Panc1 (cell line): Measurements from ENCODE around the gene DDX27. TPM values are rescaled to one million over a fixed set of nuclear protein-coding genes. Genes with fewer than 3 reads are reported as not detected.
"Not testable (repeated sequence)": the region's sequence is repeated elsewhere in the genome, so short reads cannot be mapped to it uniquely, and the experiment has no call there.

Source experiments
- ATAC-seq: fragments of 200-7000 bp; cut with Tn5 transposase; 2 replicates; pipeline ENCODE4 v1.9.1; 2020; ENCODE audit warnings: mild to moderate bottlenecking, moderate library complexity
- BruUV-seq: library from RNA; stranded (reverse); fragments of 400-500 nt; replicated peaks from 2 replicates; lab custom pipeline; 2021; lab: Mats Ljungman, UMichigan
- CTCF ChIA-PET: fragments of 300-600 bp; sonication (Branson Sonifier 250); formaldehyde crosslinking; loops from one replicate; lab custom pipeline; 2022; ENCODE audit warnings: antibody characterized with exemption; lab: Charles Lee
- POLR2A ChIA-PET: fragments of 300-600 bp; sonication (Branson Sonifier 250); formaldehyde crosslinking; loops from one replicate; lab custom pipeline; 2022; ENCODE audit warnings: antibody characterized with exemption; lab: Charles Lee
- DNase-seq: peaks from one replicate; pipeline ENCODE4 v3.0.0-alpha.2; 2010; ENCODE audit warnings: low read depth, low spot score
- H3K27ac ChIP-seq: 2 replicates; pipeline ENCODE4 v1.5.1; 2011; ENCODE audit warnings: mild to moderate bottlenecking, low read length, inconsistent platforms
- H3K27me3 ChIP-seq: fragments of 200-500 bp; sonication (Bioruptor generic); 2 replicates; pipeline ENCODE4 v1.6.0; 2014; ENCODE audit warnings: low read length, inconsistent platforms; ENCODE audit not compliant: control insufficient read depth, insufficient read depth
- H3K36me3 ChIP-seq: fragments of 200-500 bp; sonication (Bioruptor generic); 2 replicates; pipeline ENCODE4 v1.5.1; 2014; ENCODE audit warnings: inconsistent platforms, mild to moderate bottlenecking, low read length, moderate library complexity; ENCODE audit not compliant: control insufficient read depth, insufficient read depth
- H3K4me1 ChIP-seq: 2 replicates; pipeline ENCODE4 v1.5.1; 2011; ENCODE audit warnings: inconsistent platforms, mild to moderate bottlenecking, low read length, moderate library complexity; ENCODE audit not compliant: control insufficient read depth, insufficient read depth
- H3K4me3 ChIP-seq, 2 experiments: 2 replicates each; pipeline ENCODE4 v1.5.1; 2011 to 2012; ENCODE audit warnings: low read depth in 2 of 2, low read length in 2 of 2, mild to moderate bottlenecking in 2 of 2, inconsistent platforms in 1 of 2, moderate library complexity in 1 of 2
- H3K9me3 ChIP-seq: fragments of 200-500 bp; sonication (Bioruptor generic); 2 replicates; pipeline ENCODE4 v1.5.1; 2014; ENCODE audit warnings: low read depth, mild to moderate bottlenecking, inconsistent platforms, low read length, moderate library complexity; ENCODE audit not compliant: control insufficient read depth, insufficient read depth
- CTCF ChIP-seq: fragments of 450-650 bp; IDR thresholded peaks from 2 replicates; pipeline ENCODE4 v1.5.1; 2017; ENCODE audit warnings: mild to moderate bottlenecking
- POLR2AphosphoS5 ChIP-seq: IDR thresholded peaks from 2 replicates; pipeline ENCODE4 v1.6.1; 2012; ENCODE audit warnings: mild to moderate bottlenecking, low read depth, low read length, moderate library complexity
- REST ChIP-seq, 2 experiments: IDR thresholded peaks; 2 replicates each; pipeline ENCODE4 v1.6.1; 2011 to 2012; ENCODE audit warnings: low read depth in 2 of 2, control low read depth in 1 of 2, low read length in 1 of 2, mild to moderate bottlenecking in 1 of 2, moderate library complexity in 1 of 2; ENCODE audit not compliant: insufficient read depth in 1 of 2
- SIN3A ChIP-seq: IDR thresholded peaks from 2 replicates; pipeline ENCODE4 v1.6.1; 2012; ENCODE audit warnings: low read depth, mild to moderate bottlenecking, low read length, moderate library complexity, borderline replicate concordance; ENCODE audit not compliant: insufficient read depth
- TCF7L2 ChIP-seq: IDR thresholded peaks from 2 replicates; pipeline ENCODE4 v1.6.1; 2011; ENCODE audit warnings: mild to moderate bottlenecking, low read depth, low read length, inconsistent platforms
- in situ Hi-C: cut with HindIII; loops from 2 replicates; pipeline ENCODE4 v1.10.0; 2016; ENCODE audit warnings: low sequenced_read_pairs, low pct_unique_long_range_greater_than_20kb
- intact Hi-C: fragments of 100-400 bp; cut with micrococcal nuclease; formaldehyde crosslinking; loops from one replicate; pipeline ENCODE4 v1.10.0; 2022; ENCODE audit not compliant: unreplicated experiment
- total RNA-seq: library from RNA; stranded (reverse); gene quantifications from one replicate; pipeline ENCODE4 v1.2.1, GENCODE V29; 2021; ENCODE audit not compliant: unreplicated experiment

The DDX27 gene
- total RNA-seq, 1 experiment from 2014 or later: 63.4 TPM

- POLR2A ChIA-PET: interaction anchor here (0.5 to 0.6 kb wide), 2 partner anchors 38 to 173 kb away, joined by 3 to 4 read pairs; no protein-coding TSS in a partner anchor
Measured at GRCh38 chr20:49216991-49217578, 2.1 kb upstream of the DDX27 start.

GRCh38 chr20:49218739-49219090 lies 501 bp upstream of the DDX27 start:
- peak; percentile 28 for ATAC-seq
- Histone ChIP-seq H3K4me3 (peak overlapping the region; percentile 96 to 99), H3K27ac (peak overlapping the region; percentile 99)
- DNase-seq, in situ Hi-C loops, H3K9me3 ChIP-seq, H3K36me3 ChIP-seq, H3K27me3 ChIP-seq, H3K4me1 ChIP-seq: not testable (repeated sequence)
- ChIA-PET CTCF (interaction anchor here (0.6 to 1.2 kb wide), 2 partner anchors 19 to 86 kb away, joined by 3 to 5 read pairs; no protein-coding TSS in a partner anchor), POLR2A (interaction anchor here (0.6 kb wide), 2 partner anchors 29 to 388 kb away, joined by 3 to 5 read pairs; no protein-coding TSS in a partner anchor)
- TSS peak; percentile 99 for BruUV-seq
- intact Hi-C loops: loop anchor here (5.0 kb wide), 1 partner anchor 86 kb away; no protein-coding TSS in a partner anchor

More at GRCh38 chr20:49216991-49217578, 2.1 kb upstream of the DDX27 start:
- intact Hi-C loops (loop anchor here (5.0 kb wide), 1 partner anchor 85 kb away; no protein-coding TSS in a partner anchor), in situ Hi-C loops (no loop called here)
- no peaks in the 10 kb centered on the region for H3K9me3 ChIP-seq
- H3K27me3 ChIP-seq: no peaks in the 10 kb centered on the region
- BruUV-seq: no TSS peak
- peak; percentile 79 for DNase-seq
- peak overlapping the region in 1 of 2 experiments; percentile 24; a peak in 1 of 4 replicates for H3K4me3 ChIP-seq
- H3K36me3 ChIP-seq: no peaks in the 10 kb centered on the region; the same call in 1 of the 2 replicates
- H3K4me1 ChIP-seq: peaks cover 10% of the 10 kb centered on the region; the same call in 1 of the 2 replicates
- CTCF ChIA-PET: interaction anchor here (1.1 to 2.0 kb wide), 2 partner anchors 10 to 84 kb away, joined by 4 to 15 read pairs; no protein-coding TSS in a partner anchor
- no peak overlapping the region for H3K27ac ChIP-seq
- ATAC-seq: peak; percentile 78
- no peak for TF ChIP-seq POLR2AphosphoS5
- TF ChIP-seq CTCF: peak; percentile 92

- in situ Hi-C loops: no loop called here
Measured at GRCh38 chr20:49219924-49220831, 962 bp downstream of the DDX27 start.

More at GRCh38 chr20:49219924-49220831, 962 bp downstream of the DDX27 start:
- no TSS peak for BruUV-seq
- Histone ChIP-seq H3K9me3 (no peaks in the 10 kb centered on the region), H3K4me1 (peaks cover 10% of the 10 kb centered on the region; the same call in 1 of the 2 replicates), H3K4me3 (peak overlapping the region; percentile 96 to 99), H3K27ac (peak overlapping the region; percentile 99), H3K27me3 (no peaks in the 10 kb centered on the region), H3K36me3 (peaks cover 13% of the 10 kb centered on the region; the same call in 1 of the 2 replicates)
- intact Hi-C loops: loop anchor here (5.0 kb wide), 1 partner anchor 88 kb away; no protein-coding TSS in a partner anchor
- DNase-seq (no peak), ATAC-seq (0 out of 2 replicates have a peak, but pooled peaks have one; percentile 4)
- POLR2A ChIA-PET: no interaction called here
- CTCF ChIA-PET: interaction anchor here (0.5 kb wide), 1 partner anchor 135 kb away, joined by 4 read pairs; no protein-coding TSS in a partner anchor
- TF ChIP-seq CTCF (no peak), REST (IDR thresholded peaks at IDR 0.05; ENCODE audit: insufficient read depth in 1 of 2, low read depth in 2 of 2, low read length in 1 of 2) (no peak), POLR2AphosphoS5 (no peak), SIN3A (no peak), TCF7L2 (no peak)
